H9 (cell line): Measurements from ENCODE around the gene CBLL1. TPM values are rescaled to one million over a fixed set of nuclear protein-coding genes. Genes with fewer than 3 reads are reported as not detected.

ENCODE experiments used
- DNase-seq: peaks from one replicate; pipeline ENCODE4 v3.0.0-alpha.2; 2017
- H2AFZ ChIP-seq: one replicate; pipeline ENCODE4 v1.6.1; 2013; ENCODE audit warnings: mild to moderate bottlenecking, low read length, control low read depth, moderate library complexity
- H2AK5ac ChIP-seq: 2 replicates; pipeline ENCODE4 v1.6.1; 2013; ENCODE audit warnings: low read length, control low read depth, mixed read lengths; ENCODE audit not compliant: insufficient read length
- H2BK120ac ChIP-seq: one replicate; pipeline ENCODE4 v1.6.1; 2013; ENCODE audit warnings: low read depth, mild to moderate bottlenecking, low read length, control low read depth, inconsistent platforms; ENCODE audit not compliant: poor library complexity, severe bottlenecking
- H2BK12ac ChIP-seq: 2 replicates; pipeline ENCODE4 v1.6.1; 2013; ENCODE audit warnings: low read length, control low read depth, mixed read lengths, low read depth; ENCODE audit not compliant: insufficient read length
- H2BK15ac ChIP-seq: 2 replicates; pipeline ENCODE4 v1.6.1; 2013; ENCODE audit warnings: low read depth, low read length, control low read depth
- H2BK20ac ChIP-seq: one replicate; pipeline ENCODE4 v1.6.1; 2013; ENCODE audit warnings: low read depth, mild to moderate bottlenecking, low read length, control low read depth, inconsistent platforms; ENCODE audit not compliant: poor library complexity, severe bottlenecking
- H2BK5ac ChIP-seq: 2 replicates; pipeline ENCODE4 v1.6.1; 2013; ENCODE audit warnings: low read length, control low read depth, mixed read lengths; ENCODE audit not compliant: insufficient read length
- H3K14ac ChIP-seq: 2 replicates; pipeline ENCODE4 v1.6.1; 2013; ENCODE audit warnings: low read length, control low read depth; ENCODE audit not compliant: insufficient read depth
- H3K18ac ChIP-seq: 2 replicates; pipeline ENCODE4 v1.6.1; 2013; ENCODE audit warnings: low read depth, mild to moderate bottlenecking, mixed read lengths, low read length, control low read depth; ENCODE audit not compliant: insufficient read length
- H3K23ac ChIP-seq: 2 replicates; pipeline ENCODE4 v1.6.1; 2013; ENCODE audit warnings: low read length, control low read depth, mixed read lengths, low read depth; ENCODE audit not compliant: insufficient read length
- H3K23me2 ChIP-seq: 2 replicates; pipeline ENCODE4 v1.6.1; 2013; ENCODE audit warnings: low read depth, mild to moderate bottlenecking, mixed read lengths, low read length, control low read depth; ENCODE audit not compliant: insufficient read length, poor library complexity, severe bottlenecking
- H3K27ac ChIP-seq: 2 replicates; pipeline ENCODE4 v1.5.1; 2013; ENCODE audit warnings: low read length, control low read depth, mixed read lengths, low read depth; ENCODE audit not compliant: insufficient read length
- H3K27me3 ChIP-seq: 2 replicates; pipeline ENCODE4 v1.6.1; 2013; ENCODE audit warnings: low read length, control low read depth, inconsistent platforms; ENCODE audit not compliant: insufficient read depth
- H3K4ac ChIP-seq: 2 replicates; pipeline ENCODE4 v1.6.1; 2013; ENCODE audit warnings: low read depth, mild to moderate bottlenecking, control low read depth, inconsistent platforms, low read length, moderate library complexity
- H3K4me1 ChIP-seq: 2 replicates; pipeline ENCODE4 v1.6.1; 2013; ENCODE audit warnings: low read length, control low read depth, inconsistent platforms; ENCODE audit not compliant: insufficient read depth
- H3K4me2 ChIP-seq: 2 replicates; pipeline ENCODE4 v1.6.1; 2013; ENCODE audit warnings: low read length, control low read depth, mixed read lengths; ENCODE audit not compliant: insufficient read length, insufficient read depth
- H3K56ac ChIP-seq: 2 replicates; pipeline ENCODE4 v1.6.1; 2013; ENCODE audit warnings: low read depth, mild to moderate bottlenecking, mixed read lengths, low read length, control low read depth; ENCODE audit not compliant: insufficient read length
- H3K79me1 ChIP-seq: 2 replicates; pipeline ENCODE4 v1.6.1; 2013; ENCODE audit warnings: low read depth, mild to moderate bottlenecking, moderate library complexity, low read length, control low read depth, inconsistent platforms; ENCODE audit not compliant: insufficient read depth, poor library complexity, severe bottlenecking
- H3K79me2 ChIP-seq: 2 replicates; pipeline ENCODE4 v1.6.1; 2013; ENCODE audit warnings: low read length, control low read depth, inconsistent platforms; ENCODE audit not compliant: insufficient read depth
- H3K9ac ChIP-seq: 2 replicates; pipeline ENCODE4 v1.6.1; 2013; ENCODE audit warnings: low read length, control low read depth, mixed read lengths; ENCODE audit not compliant: insufficient read length; ENCODE audit errors: extremely low read depth
- H3K9me3 ChIP-seq: one replicate; pipeline ENCODE4 v1.6.1; 2013; ENCODE audit warnings: low read depth, low read length, inconsistent platforms; ENCODE audit not compliant: control insufficient read depth
- H3T11ph ChIP-seq: one replicate; pipeline ENCODE4 v1.6.1; 2013; ENCODE audit warnings: mild to moderate bottlenecking, low read length, control low read depth, inconsistent platforms
- H4K20me1 ChIP-seq: one replicate; pipeline ENCODE4 v1.6.1; 2013; ENCODE audit not compliant: control insufficient read depth, insufficient read length, insufficient read depth
- H4K5ac ChIP-seq: 2 replicates; pipeline ENCODE4 v1.6.1; 2013; ENCODE audit warnings: low read depth, mild to moderate bottlenecking, mixed read lengths, low read length, control low read depth; ENCODE audit not compliant: insufficient read length
- H4K8ac ChIP-seq: replicated peaks from 2 replicates; pipeline ENCODE4 v1.6.1; 2013; ENCODE audit warnings: low read length, control low read depth, mixed read lengths, low read depth; ENCODE audit not compliant: insufficient read length
- H4K91ac ChIP-seq: 2 replicates; pipeline ENCODE4 v1.6.1; 2013; ENCODE audit warnings: low read depth, mild to moderate bottlenecking, moderate library complexity, mixed read lengths, low read length, control low read depth; ENCODE audit not compliant: insufficient read length
- H3K27ac Mint-ChIP-seq, 3 experiments: 2 replicates in 2 of 3; 3 replicates in 1 of 3; pipeline ENCODE4 v1.8.0; 2020 to 2021; ENCODE audit warnings: mixed read lengths in 3 of 3, mild to moderate bottlenecking in 1 of 3, moderate library complexity in 1 of 3
- H3K27me3 Mint-ChIP-seq: 2 replicates; pipeline ENCODE4 v1.8.0; 2021; ENCODE audit warnings: low read depth, mild to moderate bottlenecking, moderate library complexity, mixed read lengths
- H3K36me3 Mint-ChIP-seq, 3 experiments: 2 replicates in 2 of 3; 3 replicates in 1 of 3; pipeline ENCODE4 v1.8.0; 2020 to 2021; ENCODE audit warnings: low read depth in 3 of 3, mixed read lengths in 3 of 3; ENCODE audit not compliant: insufficient read depth in 1 of 3
- H3K4me1 Mint-ChIP-seq, 2 experiments: 2 replicates each; pipeline ENCODE4 v1.8.0; 2020; ENCODE audit warnings: mixed read lengths in 2 of 2
- H3K4me3 Mint-ChIP-seq, 2 experiments: 2 replicates in 1 of 2; 3 replicates in 1 of 2; pipeline ENCODE4 v1.8.0; 2020 to 2021; ENCODE audit warnings: mild to moderate bottlenecking in 2 of 2, mixed read lengths in 2 of 2, moderate library complexity in 1 of 2
- H3K9me3 Mint-ChIP-seq, 2 experiments: 2 replicates in 1 of 2; 3 replicates in 1 of 2; pipeline ENCODE4 v1.8.0; 2020; ENCODE audit warnings: mild to moderate bottlenecking in 2 of 2, mixed read lengths in 2 of 2, moderate library complexity in 1 of 2
- WGBS: extraction: QIAGEN DNeasy Blood & Tissue Kit; methylation state at CpG from one replicate; pipeline ENCODE4 v1.1.7; 2013; ENCODE audit warnings: missing lambda C conversion rate, low lambda C conversion rate, mixed read lengths; ENCODE audit not compliant: insufficient read length; ENCODE audit errors: extremely low coverage; 5-methylcytosine and 5-hydroxymethylcytosine counted together
- total RNA-seq: library from RNA; stranded (reverse); gene quantifications from 2 replicates; pipeline ENCODE4 v1.2.1, GENCODE V29; 2021
- TF ChIP-seq, protein P1 (sequence below): fragments of 200-600 bp; sonication (generic); conservative IDR thresholded peaks from 3 replicates; pipeline ENCODE4 v1.8.0; 2021; ENCODE audit warnings: antibody characterized with exemption, mild to moderate bottlenecking

The CBLL1 gene
- total RNA-seq, 1 experiment from 2014 or later = 32.2 TPM

DNA sequence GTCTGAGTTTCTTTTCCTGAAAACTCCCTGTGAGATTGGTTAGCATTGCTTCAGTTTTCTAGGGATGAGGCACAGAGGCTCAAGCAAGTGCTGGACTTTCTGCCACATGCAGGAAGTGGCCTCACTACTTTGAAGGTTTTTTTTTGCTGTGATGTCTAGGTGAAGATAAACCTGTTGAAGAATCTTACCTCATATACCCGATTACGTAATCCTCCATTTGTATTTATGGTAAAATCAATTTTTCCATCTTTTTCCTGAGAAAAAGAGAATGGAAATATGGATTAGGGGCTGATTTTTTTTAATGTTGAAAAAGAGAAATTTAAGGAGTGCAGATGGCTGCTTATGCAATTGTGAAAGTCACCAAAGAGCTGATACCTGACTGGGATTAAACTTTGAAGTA, 23.4 kb downstream of the CBLL1 start:
- Histone ChIP-seq H3K4me2 (no peak overlapping the region), H3K18ac (no peak overlapping the region), H3K9ac (no peak overlapping the region), H3K79me1 (no peaks in the 10 kb centered on the region), H2BK120ac (no peak overlapping the region), H3K27me3 (no peaks in the 10 kb centered on the region), H3K23me2 (no peaks in the 10 kb centered on the region), H2BK5ac (no peak overlapping the region), H3K56ac (no peak overlapping the region), H3K27ac (no peak overlapping the region), H3K79me2 (no peaks in the 10 kb centered on the region), H3K4me1 (no peaks in the 10 kb centered on the region), H2BK20ac (no peak overlapping the region), H3T11ph (no peak overlapping the region), H4K8ac (no peak overlapping the region), H2BK12ac (no peak overlapping the region), H2BK15ac (no peak overlapping the region), H3K9me3 (no peaks in the 10 kb centered on the region), H2AFZ (no peak overlapping the region), H4K91ac (no peak overlapping the region), H3K4ac (no peak overlapping the region), H3K14ac (no peak overlapping the region), H2AK5ac (no peak overlapping the region), H3K23ac (no peak overlapping the region), H4K5ac (no peak overlapping the region), H4K20me1 (no peaks in the 10 kb centered on the region)
- TF ChIP-seq, protein P1, sequence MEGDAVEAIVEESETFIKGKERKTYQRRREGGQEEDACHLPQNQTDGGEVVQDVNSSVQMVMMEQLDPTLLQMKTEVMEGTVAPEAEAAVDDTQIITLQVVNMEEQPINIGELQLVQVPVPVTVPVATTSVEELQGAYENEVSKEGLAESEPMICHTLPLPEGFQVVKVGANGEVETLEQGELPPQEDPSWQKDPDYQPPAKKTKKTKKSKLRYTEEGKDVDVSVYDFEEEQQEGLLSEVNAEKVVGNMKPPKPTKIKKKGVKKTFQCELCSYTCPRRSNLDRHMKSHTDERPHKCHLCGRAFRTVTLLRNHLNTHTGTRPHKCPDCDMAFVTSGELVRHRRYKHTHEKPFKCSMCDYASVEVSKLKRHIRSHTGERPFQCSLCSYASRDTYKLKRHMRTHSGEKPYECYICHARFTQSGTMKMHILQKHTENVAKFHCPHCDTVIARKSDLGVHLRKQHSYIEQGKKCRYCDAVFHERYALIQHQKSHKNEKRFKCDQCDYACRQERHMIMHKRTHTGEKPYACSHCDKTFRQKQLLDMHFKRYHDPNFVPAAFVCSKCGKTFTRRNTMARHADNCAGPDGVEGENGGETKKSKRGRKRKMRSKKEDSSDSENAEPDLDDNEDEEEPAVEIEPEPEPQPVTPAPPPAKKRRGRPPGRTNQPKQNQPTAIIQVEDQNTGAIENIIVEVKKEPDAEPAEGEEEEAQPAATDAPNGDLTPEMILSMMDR = no peak
- no peaks in the 10 kb centered on the region for H3K36me3 Mint-ChIP-seq
- no peak for DNase-seq
- H3K4me3 Mint-ChIP-seq = no peak overlapping the region
- no peaks in the 10 kb centered on the region for H3K9me3 Mint-ChIP-seq
- no peaks in the 10 kb centered on the region for H3K4me1 Mint-ChIP-seq
- H3K27ac Mint-ChIP-seq = no peak overlapping the region
- peaks cover 7% of the 10 kb centered on the region for H3K27me3 Mint-ChIP-seq
- no CpG with 5 or more reads among the region's 2 CpGs for WGBS
